PC-3 (cell line): ENCODE data around the gene CORO2A. TPM values are rescaled to one million over a fixed set of nuclear protein-coding genes. Genes with fewer than 3 reads are reported as not detected.
A peak's percentile ranks its signal among the peaks of the same experiment; 100 is the strongest.

Experiments used
- ATAC-seq: fragments of 200-7000 bp; cut with Tn5 transposase; 2 replicates; pipeline ENCODE4 v1.9.1; 2020; ENCODE audit warnings: mild to moderate bottlenecking, moderate library complexity
- BruUV-seq: library from RNA; stranded (reverse); fragments of 400-500 nt; replicated peaks from 2 replicates; lab custom pipeline; 2021; lab: Mats Ljungman, UMichigan
- CTCF ChIA-PET: fragments of 300-600 bp; sonication (Branson Sonifier 250); formaldehyde crosslinking; loops from one replicate; lab custom pipeline; 2022; ENCODE audit warnings: antibody characterized with exemption; lab: Charles Lee
- POLR2A ChIA-PET: fragments of 300-600 bp; sonication (Branson Sonifier 250); formaldehyde crosslinking; loops from one replicate; lab custom pipeline; 2022; ENCODE audit warnings: antibody characterized with exemption; ENCODE audit not compliant: unreplicated experiment; lab: Charles Lee
- DNase-seq: peaks from one replicate; pipeline ENCODE4 v3.0.0-alpha.2; 2015
- H2AFZ ChIP-seq: fragments of 300-600 bp; sonication (generic); 2 replicates; pipeline ENCODE4 v1.6.0; 2016; ENCODE audit warnings: antibody characterized with exemption, low read length
- H3F3A ChIP-seq: fragments of 300-600 bp; sonication (generic); one replicate; pipeline ENCODE4 v1.6.0; 2017; ENCODE audit warnings: antibody characterized with exemption, low read length, control low read depth, mild to moderate bottlenecking; ENCODE audit not compliant: unreplicated experiment
- H3K27ac ChIP-seq: fragments of 300-600 bp; sonication (generic); 2 replicates; pipeline ENCODE4 v1.5.1; 2016; ENCODE audit warnings: mild to moderate bottlenecking, low read length
- H3K27me3 ChIP-seq: fragments of 300-600 bp; sonication (generic); 2 replicates; pipeline ENCODE4 v1.6.1; 2016; ENCODE audit warnings: low read length, mixed read lengths
- H3K36me3 ChIP-seq: fragments of 300-600 bp; sonication (generic); 2 replicates; pipeline ENCODE4 v1.6.1; 2016; ENCODE audit warnings: low read depth, mixed run types, low read length, mixed read lengths
- H3K4me1 ChIP-seq: fragments of 300-600 bp; sonication (generic); 2 replicates; pipeline ENCODE4 v1.5.1; 2016; ENCODE audit warnings: low read length; ENCODE audit not compliant: insufficient read depth
- H3K4me2 ChIP-seq: fragments of 300-600 bp; sonication (generic); 2 replicates; pipeline ENCODE4 v1.6.0; 2016; ENCODE audit warnings: low read length
- H3K4me3 ChIP-seq: fragments of 300-600 bp; sonication (generic); 2 replicates; pipeline ENCODE4 v1.5.1; 2016; ENCODE audit warnings: mild to moderate bottlenecking, low read length, mixed read lengths
- H3K79me2 ChIP-seq: fragments of 300-600 bp; sonication (generic); 2 replicates; pipeline ENCODE4 v1.6.1; 2017; ENCODE audit warnings: low read length, mixed read lengths
- H3K9ac ChIP-seq: fragments of 300-600 bp; sonication (generic); 2 replicates; pipeline ENCODE4 v1.6.0; 2016; ENCODE audit warnings: mild to moderate bottlenecking, low read length
- H3K9me2 ChIP-seq: fragments of 300-600 bp; sonication (generic); replicated peaks from 2 replicates; pipeline ENCODE4 v1.6.1; 2016; ENCODE audit warnings: mixed run types, low read length, mixed read lengths
- H3K9me3 ChIP-seq: fragments of 300-600 bp; sonication (generic); 2 replicates; pipeline ENCODE4 v1.6.1; 2016; ENCODE audit warnings: low read length, mixed read lengths
- H4K20me1 ChIP-seq: fragments of 300-600 bp; sonication (generic); 2 replicates; pipeline ENCODE4 v1.6.1; 2016; ENCODE audit warnings: low read length, mixed read lengths
- EZH2 ChIP-seq: fragments of 300-600 bp; sonication (generic); IDR thresholded peaks from one replicate; pipeline ENCODE4 v1.6.1; 2017; ENCODE audit warnings: antibody characterized with exemption, mild to moderate bottlenecking, low read length; ENCODE audit not compliant: unreplicated experiment
- EZH2phosphoT487 ChIP-seq: fragments of 300-600 bp; sonication (generic); IDR thresholded peaks from 2 replicates; pipeline ENCODE4 v1.6.1; 2018; ENCODE audit warnings: mild to moderate bottlenecking, antibody characterized with exemption, low read length, borderline replicate concordance
- intact Hi-C: fragments of 100-400 bp; cut with micrococcal nuclease; formaldehyde crosslinking; loops from 2 replicates; pipeline ENCODE4 v1.9.0; 2023
- total RNA-seq: library from RNA; depleted of rRNA; stranded (reverse); fragments of >200 nt; gene quantifications from 2 replicates; pipeline ENCODE4 v1.2.3, GENCODE V29; 2014
- TF ChIP-seq, protein P1 (sequence below): fragments of 300-600 bp; sonication (generic); conservative IDR thresholded peaks from 2 replicates; pipeline ENCODE4 v1.5.1; 2017; ENCODE audit warnings: antibody characterized with exemption, low read depth, mild to moderate bottlenecking, low read length

The CORO2A gene
- total RNA-seq, 1 experiment from 2014 or later, result 2.2 TPM

DNA sequence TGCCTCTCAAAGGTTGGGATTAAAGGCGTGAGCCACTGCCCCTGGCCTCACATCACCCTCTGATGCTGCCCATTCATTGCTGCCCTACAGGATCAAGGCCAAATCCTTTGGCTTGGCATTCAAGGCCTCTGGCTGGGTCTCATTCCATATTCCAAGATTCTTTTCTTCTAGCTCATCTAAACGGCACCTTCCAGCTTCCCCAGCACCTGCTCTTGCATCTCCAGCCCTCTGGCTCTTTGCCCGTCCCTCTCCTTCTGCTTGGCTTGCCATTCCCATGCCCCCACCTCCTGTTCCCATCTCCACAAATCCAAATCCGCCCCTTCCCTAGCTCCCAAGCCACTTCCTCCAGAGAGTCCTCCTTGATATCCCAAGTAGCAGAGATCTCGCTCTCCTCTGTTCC is 33.1 kb downstream of the CORO2A start:
- no peak overlapping the region for H3K27ac ChIP-seq
- ATAC-seq (no peak), DNase-seq (no peak)
- no peak overlapping the region for H3K9ac ChIP-seq
- BruUV-seq, result no TSS peak
- H3K36me3 ChIP-seq, result no peaks in the 10 kb centered on the region
- TF ChIP-seq EZH2 (no peak), EZH2phosphoT487 (no peak)
- TF ChIP-seq, protein P1, sequence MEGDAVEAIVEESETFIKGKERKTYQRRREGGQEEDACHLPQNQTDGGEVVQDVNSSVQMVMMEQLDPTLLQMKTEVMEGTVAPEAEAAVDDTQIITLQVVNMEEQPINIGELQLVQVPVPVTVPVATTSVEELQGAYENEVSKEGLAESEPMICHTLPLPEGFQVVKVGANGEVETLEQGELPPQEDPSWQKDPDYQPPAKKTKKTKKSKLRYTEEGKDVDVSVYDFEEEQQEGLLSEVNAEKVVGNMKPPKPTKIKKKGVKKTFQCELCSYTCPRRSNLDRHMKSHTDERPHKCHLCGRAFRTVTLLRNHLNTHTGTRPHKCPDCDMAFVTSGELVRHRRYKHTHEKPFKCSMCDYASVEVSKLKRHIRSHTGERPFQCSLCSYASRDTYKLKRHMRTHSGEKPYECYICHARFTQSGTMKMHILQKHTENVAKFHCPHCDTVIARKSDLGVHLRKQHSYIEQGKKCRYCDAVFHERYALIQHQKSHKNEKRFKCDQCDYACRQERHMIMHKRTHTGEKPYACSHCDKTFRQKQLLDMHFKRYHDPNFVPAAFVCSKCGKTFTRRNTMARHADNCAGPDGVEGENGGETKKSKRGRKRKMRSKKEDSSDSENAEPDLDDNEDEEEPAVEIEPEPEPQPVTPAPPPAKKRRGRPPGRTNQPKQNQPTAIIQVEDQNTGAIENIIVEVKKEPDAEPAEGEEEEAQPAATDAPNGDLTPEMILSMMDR, result no peak
- no peaks in the 10 kb centered on the region for H3K27me3 ChIP-seq
- H3K9me3 ChIP-seq, result no peaks in the 10 kb centered on the region
- POLR2A ChIA-PET, result no interaction called here
- no peaks in the 10 kb centered on the region for H4K20me1 ChIP-seq
- H3K4me2 ChIP-seq, result no peak overlapping the region
- H3K9me2 ChIP-seq, result no peaks in the 10 kb centered on the region
- no peak overlapping the region for H3K4me3 ChIP-seq
- H3K4me1 ChIP-seq, result peaks cover 33% of the 10 kb centered on the region
- CTCF ChIA-PET, result no interaction called here
- intact Hi-C loops, result loop anchor here (5.0 kb wide), 1 partner anchor 37 kb away; no protein-coding TSS in a partner anchor
- H3F3A ChIP-seq, result no peaks in the 10 kb centered on the region
- no peaks in the 10 kb centered on the region for H3K79me2 ChIP-seq
- no peak overlapping the region for H2AFZ ChIP-seq

DNA sequence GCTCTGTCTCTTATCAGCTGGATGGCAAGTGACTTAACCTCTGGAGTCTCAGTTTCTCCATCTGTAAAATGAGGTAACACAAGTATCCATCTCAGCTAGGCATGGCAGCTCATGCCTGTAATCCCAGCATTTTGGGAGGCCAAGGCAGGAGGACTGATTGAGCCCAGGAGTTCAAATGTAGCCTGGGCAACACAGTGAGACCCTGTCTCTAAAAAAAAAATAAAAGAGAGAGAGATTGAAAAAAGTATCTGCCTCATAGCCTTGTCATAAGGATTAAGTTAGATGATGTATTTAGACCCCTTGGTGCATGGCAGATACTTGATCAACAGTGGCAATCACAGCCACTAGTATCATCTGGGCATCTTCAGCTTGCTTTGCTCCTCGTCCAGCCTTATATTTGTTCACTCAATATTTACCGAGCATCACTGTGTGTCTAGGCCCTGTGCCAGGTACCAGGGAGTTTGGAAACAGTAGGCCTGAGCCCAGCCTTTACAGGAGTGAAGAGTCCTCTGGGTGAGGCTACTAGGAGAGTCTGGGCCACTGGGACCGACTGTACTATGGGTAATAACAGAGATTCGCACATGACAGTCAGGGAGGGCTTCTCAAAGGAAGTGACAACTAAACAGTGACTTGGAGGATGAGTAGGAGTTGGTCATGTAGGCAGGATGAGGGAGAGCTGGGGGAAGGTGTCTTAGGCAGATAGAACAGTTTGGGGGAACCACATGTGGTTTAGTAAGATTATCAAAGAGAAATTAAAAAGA is 34.2 kb downstream of the CORO2A start:
- POLR2A ChIA-PET, result no interaction called here

More for the DNA sequence above, 34.2 kb downstream of the CORO2A start:
- peaks cover 34% of the 10 kb centered on the region for H3K4me1 ChIP-seq
- H3K79me2 ChIP-seq, result no peaks in the 10 kb centered on the region
- intact Hi-C loops, result loop anchor here (5.0 kb wide), 1 partner anchor 36 kb away; no protein-coding TSS in a partner anchor
- H3K27ac ChIP-seq, result no peak overlapping the region
- no peaks in the 10 kb centered on the region for H3K9me2 ChIP-seq
- no peaks in the 10 kb centered on the region for H3K9me3 ChIP-seq
- DNase-seq, result peak; percentile 84
- no peaks in the 10 kb centered on the region for H3K27me3 ChIP-seq
- no peaks in the 10 kb centered on the region for H3F3A ChIP-seq
- BruUV-seq, result no TSS peak
- H4K20me1 ChIP-seq, result no peaks in the 10 kb centered on the region
- H3K9ac ChIP-seq, result no peak overlapping the region
- peak; percentile 97 for ATAC-seq
- H2AFZ ChIP-seq, result no peak overlapping the region
- no peak overlapping the region for H3K4me3 ChIP-seq
- no peaks in the 10 kb centered on the region for H3K36me3 ChIP-seq
- TF ChIP-seq, protein P1, result no peak
- TF ChIP-seq EZH2, result no peak
- TF ChIP-seq EZH2phosphoT487, result no peak
- CTCF ChIA-PET, result no interaction called here
- H3K4me2 ChIP-seq, result no peak overlapping the region
